GM12878 (cell line): ENCODE measurements around the gene CDK17. TPM values are rescaled to one million over a fixed set of nuclear protein-coding genes. Genes with fewer than 3 reads are reported as not detected.

Experiments
- CBFB ChIP-seq: IDR thresholded peaks from 2 replicates; pipeline ENCODE4 v1.6.1; 2016; ENCODE audit warnings: antibody characterized with exemption, low read depth
- CEBPB ChIP-seq, 2 experiments: fragments of 150-350 bp in 1 of 2; IDR thresholded peaks; 2 replicates each; pipeline ENCODE4 v1.6.1; 2012 to 2014; ENCODE audit warnings: low read depth in 2 of 2, low read length in 2 of 2, borderline replicate concordance in 1 of 2, inconsistent platforms in 1 of 2
- CHD4 ChIP-seq: fragments of 200-600 bp; sonication (generic); IDR thresholded peaks from 2 replicates; pipeline ENCODE4 v1.6.1; 2016; ENCODE audit warnings: mild to moderate bottlenecking
- FOS ChIP-seq: IDR thresholded peaks from 3 replicates; pipeline ENCODE4 v1.6.1; 2011; ENCODE audit warnings: borderline replicate concordance; ENCODE audit not compliant: insufficient read length; ENCODE audit errors: extremely low read depth
- HDAC2 ChIP-seq: fragments of 200-600 bp; sonication (generic); IDR thresholded peaks from 2 replicates; pipeline ENCODE4 v1.6.1; 2017
- HDGF ChIP-seq: fragments of 450-650 bp; IDR thresholded peaks from 2 replicates; pipeline ENCODE4 v1.6.1; 2016; ENCODE audit warnings: antibody characterized with exemption
- IRF4 ChIP-seq: IDR thresholded peaks from 2 replicates; pipeline ENCODE4 v1.6.1; 2011; ENCODE audit warnings: low read depth, low read length
- KDM1A ChIP-seq: fragments of 200-600 bp; sonication (generic); IDR thresholded peaks from 2 replicates; pipeline ENCODE4 v1.6.1; 2016; ENCODE audit warnings: borderline replicate concordance
- MTA2 ChIP-seq: fragments of 450-650 bp; IDR thresholded peaks from 2 replicates; pipeline ENCODE4 v1.6.1; 2016; ENCODE audit warnings: low read depth, mild to moderate bottlenecking, moderate library complexity
- NFYB ChIP-seq: IDR thresholded peaks from 2 replicates; pipeline ENCODE4 v1.6.1; 2011; ENCODE audit warnings: low read depth, mild to moderate bottlenecking, low read length, improper control_type of control experiment, moderate library complexity; ENCODE audit not compliant: insufficient read depth
- PAX8 ChIP-seq: fragments of 450-650 bp; IDR thresholded peaks from 2 replicates; pipeline ENCODE4 v1.6.1; 2017; ENCODE audit warnings: mild to moderate bottlenecking, moderate library complexity
- RAD51 ChIP-seq: fragments of 450-650 bp; IDR thresholded peaks from 2 replicates; pipeline ENCODE4 v1.6.1; 2016; ENCODE audit warnings: moderate library complexity, mild to moderate bottlenecking, inconsistent platforms
- RBBP5 ChIP-seq: fragments of 200-600 bp; sonication (generic); conservative IDR thresholded peaks from 2 replicates; pipeline ENCODE4 v1.6.1; 2016
- SIX5 ChIP-seq: IDR thresholded peaks from 2 replicates; pipeline ENCODE4 v1.6.1; 2011; ENCODE audit warnings: mild to moderate bottlenecking, low read depth, low read length, moderate library complexity; ENCODE audit not compliant: severe bottlenecking
- SMAD5 ChIP-seq: IDR thresholded peaks from 2 replicates; pipeline ENCODE4 v1.6.1; 2016; ENCODE audit warnings: antibody characterized with exemption, low read depth
- SMC3 ChIP-seq: IDR thresholded peaks from 2 replicates; pipeline ENCODE4 v1.6.1; 2011; ENCODE audit warnings: low read length, improper control_type of control experiment, borderline replicate concordance
- SUPT20H ChIP-seq: IDR thresholded peaks from 2 replicates; pipeline ENCODE4 v1.6.1; 2011; ENCODE audit warnings: low read depth, mild to moderate bottlenecking, low read length, moderate library complexity, borderline replicate concordance; ENCODE audit not compliant: control insufficient read depth
- YBX1 ChIP-seq: fragments of 450-650 bp; IDR thresholded peaks from 2 replicates; pipeline ENCODE4 v1.6.1; 2016; ENCODE audit warnings: antibody characterized with exemption
- ZBED1 ChIP-seq: IDR thresholded peaks from 2 replicates; pipeline ENCODE4 v1.6.1; 2016; ENCODE audit warnings: borderline replicate concordance
- ZZZ3 ChIP-seq: IDR thresholded peaks from 2 replicates; pipeline ENCODE4 v1.6.1; 2011; ENCODE audit warnings: low read depth; ENCODE audit not compliant: control insufficient read depth, insufficient read length
- polyA plus RNA-seq, 11 experiments: library from polyadenylated mRNA; depleted of rRNA in 4 of 11; unstranded in 6 of 11; stranded (reverse) in 5 of 11; fragments of >200 nt; fragmentation: Nextera tagmentation in 4 of 11; fragmentation: Illumina TruSeq in 1 of 11; extraction: Ambion mirVana in 4 of 11; extraction: Trizol in 1 of 11; gene quantifications; 1 replicate in 1 of 11; 2 replicates in 10 of 11; pipeline versions ENCODE4 v1.2.1 to v1.2.3, GENCODE V29; 2011 to 2016; ENCODE audit warnings: inconsistent platforms in 2 of 11, missing spikeins in 2 of 11, low read depth in 1 of 11
- total RNA-seq, 4 experiments: library from RNA; depleted of rRNA in 3 of 4; stranded (reverse); fragments of >200 nt in 3 of 4; fragmentation: Illumina TruSeq in 1 of 4; extraction: Trizol in 1 of 4; gene quantifications; 2 replicates each; pipeline versions ENCODE4 v1.2.1 to v1.2.3, GENCODE V29; 2013 to 2021
- TF ChIP-seq, protein P1 (sequence below): fragments of 450-650 bp; IDR thresholded peaks from 2 replicates; pipeline ENCODE4 v1.6.1; 2018; ENCODE audit warnings: mild to moderate bottlenecking, low read depth, moderate library complexity; ENCODE audit not compliant: partially characterized antibody
- TF ChIP-seq, protein P2 (sequence below): fragments of 450-650 bp; IDR thresholded peaks from 2 replicates; pipeline ENCODE4 v1.6.1; 2017; ENCODE audit warnings: mild to moderate bottlenecking
- TF ChIP-seq, protein P3 (sequence below), 3 experiments: IDR thresholded peaks in 2 of 3; conservative IDR thresholded peaks in 1 of 3; 2 replicates each; pipeline ENCODE4 v1.5.1; 2011; ENCODE audit warnings: low read depth in 3 of 3, low read length in 3 of 3, mild to moderate bottlenecking in 3 of 3, control low read depth in 2 of 3, moderate library complexity in 2 of 3, inconsistent platforms in 1 of 3, mixed read lengths in 1 of 3; ENCODE audit not compliant: control insufficient read depth in 2 of 3, insufficient read depth in 1 of 3; ENCODE audit errors: extremely low read depth in 1 of 3

CDK17 gene
- total and polyA plus RNA-seq, 10 of the 15 experiments (the other 5 are each of a cell fraction or from before 2014, with no cell fraction given): 5.6 to 45.6 (median 18.3) TPM

DNA sequence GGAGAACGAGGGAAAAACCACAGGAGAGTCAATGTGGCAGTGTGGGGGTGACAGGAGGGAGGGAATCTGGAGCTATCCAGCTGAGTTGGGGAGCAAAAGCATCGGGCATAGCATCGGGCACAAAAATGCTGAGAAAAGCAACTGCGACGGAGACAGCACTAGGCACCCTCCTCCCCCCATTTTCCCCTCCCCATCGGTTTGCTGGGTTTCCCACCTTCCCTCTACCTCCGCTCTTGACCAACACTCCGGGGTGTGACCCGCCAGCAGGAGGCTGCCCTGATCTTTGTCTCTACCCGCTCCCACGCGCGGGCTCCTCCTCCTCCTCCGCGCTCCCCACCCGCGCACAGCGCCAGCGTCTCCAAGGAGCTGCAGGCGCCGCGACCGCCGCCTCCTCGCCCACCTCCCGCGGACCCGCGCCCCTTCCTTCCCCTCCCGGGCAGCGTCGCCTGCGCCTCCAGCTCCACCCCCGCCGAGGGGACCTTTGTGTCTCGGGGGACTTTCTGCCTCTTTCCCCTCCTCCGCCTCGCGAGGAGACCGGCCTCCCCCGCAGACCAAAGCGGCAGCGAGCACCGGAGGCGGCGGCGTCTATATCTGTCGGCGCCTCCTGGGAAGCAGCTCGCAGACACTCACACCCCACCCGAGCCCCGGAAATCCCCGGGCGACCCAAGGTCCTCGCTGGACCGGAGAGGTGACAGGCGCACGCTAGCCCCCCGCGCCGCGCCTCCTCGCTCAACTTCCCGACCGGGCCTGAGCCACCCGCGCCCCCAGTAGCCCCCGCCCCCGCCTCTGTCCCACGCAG, 920 bp downstream of the CDK17 start (continued):
- TF ChIP-seq, protein P1, sequence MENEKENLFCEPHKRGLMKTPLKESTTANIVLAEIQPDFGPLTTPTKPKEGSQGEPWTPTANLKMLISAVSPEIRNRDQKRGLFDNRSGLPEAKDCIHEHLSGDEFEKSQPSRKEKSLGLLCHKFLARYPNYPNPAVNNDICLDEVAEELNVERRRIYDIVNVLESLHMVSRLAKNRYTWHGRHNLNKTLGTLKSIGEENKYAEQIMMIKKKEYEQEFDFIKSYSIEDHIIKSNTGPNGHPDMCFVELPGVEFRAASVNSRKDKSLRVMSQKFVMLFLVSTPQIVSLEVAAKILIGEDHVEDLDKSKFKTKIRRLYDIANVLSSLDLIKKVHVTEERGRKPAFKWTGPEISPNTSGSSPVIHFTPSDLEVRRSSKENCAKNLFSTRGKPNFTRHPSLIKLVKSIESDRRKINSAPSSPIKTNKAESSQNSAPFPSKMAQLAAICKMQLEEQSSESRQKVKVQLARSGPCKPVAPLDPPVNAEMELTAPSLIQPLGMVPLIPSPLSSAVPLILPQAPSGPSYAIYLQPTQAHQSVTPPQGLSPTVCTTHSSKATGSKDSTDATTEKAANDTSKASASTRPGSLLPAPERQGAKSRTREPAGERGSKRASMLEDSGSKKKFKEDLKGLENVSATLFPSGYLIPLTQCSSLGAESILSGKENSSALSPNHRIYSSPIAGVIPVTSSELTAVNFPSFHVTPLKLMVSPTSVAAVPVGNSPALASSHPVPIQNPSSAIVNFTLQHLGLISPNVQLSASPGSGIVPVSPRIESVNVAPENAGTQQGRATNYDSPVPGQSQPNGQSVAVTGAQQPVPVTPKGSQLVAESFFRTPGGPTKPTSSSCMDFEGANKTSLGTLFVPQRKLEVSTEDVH: no peak
- TF ChIP-seq CEBPB (IDR thresholded peaks at IDR 0.05; ENCODE audit: borderline replicate concordance in 1 of 2, low read depth in 2 of 2, low read length in 2 of 2) (no peak), NFYB (no peak), RAD51 (no peak), PAX8 (no peak), MTA2 (peak; percentile 39; the same call in 1 of the 2 replicates), SMAD5 (no peak), RBBP5 (no peak), ZBED1 (no peak), HDGF (no peak; the same call in 1 of the 2 replicates), CBFB (0 out of 2 replicates have a peak, but pooled peaks have one; percentile 25), SMC3 (no peak), HDAC2 (no peak), KDM1A (no peak), ZZZ3 (no peak), SIX5 (no peak), YBX1 (no peak), SUPT20H (no peak), CHD4 (no peak), FOS (no peak), IRF4 (0 out of 2 replicates have a peak, but pooled peaks have one; percentile 41)
- TF ChIP-seq, protein P2, sequence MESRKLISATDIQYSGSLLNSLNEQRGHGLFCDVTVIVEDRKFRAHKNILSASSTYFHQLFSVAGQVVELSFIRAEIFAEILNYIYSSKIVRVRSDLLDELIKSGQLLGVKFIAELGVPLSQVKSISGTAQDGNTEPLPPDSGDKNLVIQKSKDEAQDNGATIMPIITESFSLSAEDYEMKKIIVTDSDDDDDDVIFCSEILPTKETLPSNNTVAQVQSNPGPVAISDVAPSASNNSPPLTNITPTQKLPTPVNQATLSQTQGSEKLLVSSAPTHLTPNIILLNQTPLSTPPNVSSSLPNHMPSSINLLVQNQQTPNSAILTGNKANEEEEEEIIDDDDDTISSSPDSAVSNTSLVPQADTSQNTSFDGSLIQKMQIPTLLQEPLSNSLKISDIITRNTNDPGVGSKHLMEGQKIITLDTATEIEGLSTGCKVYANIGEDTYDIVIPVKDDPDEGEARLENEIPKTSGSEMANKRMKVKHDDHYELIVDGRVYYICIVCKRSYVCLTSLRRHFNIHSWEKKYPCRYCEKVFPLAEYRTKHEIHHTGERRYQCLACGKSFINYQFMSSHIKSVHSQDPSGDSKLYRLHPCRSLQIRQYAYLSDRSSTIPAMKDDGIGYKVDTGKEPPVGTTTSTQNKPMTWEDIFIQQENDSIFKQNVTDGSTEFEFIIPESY: no peak
- TF ChIP-seq, protein P3, sequence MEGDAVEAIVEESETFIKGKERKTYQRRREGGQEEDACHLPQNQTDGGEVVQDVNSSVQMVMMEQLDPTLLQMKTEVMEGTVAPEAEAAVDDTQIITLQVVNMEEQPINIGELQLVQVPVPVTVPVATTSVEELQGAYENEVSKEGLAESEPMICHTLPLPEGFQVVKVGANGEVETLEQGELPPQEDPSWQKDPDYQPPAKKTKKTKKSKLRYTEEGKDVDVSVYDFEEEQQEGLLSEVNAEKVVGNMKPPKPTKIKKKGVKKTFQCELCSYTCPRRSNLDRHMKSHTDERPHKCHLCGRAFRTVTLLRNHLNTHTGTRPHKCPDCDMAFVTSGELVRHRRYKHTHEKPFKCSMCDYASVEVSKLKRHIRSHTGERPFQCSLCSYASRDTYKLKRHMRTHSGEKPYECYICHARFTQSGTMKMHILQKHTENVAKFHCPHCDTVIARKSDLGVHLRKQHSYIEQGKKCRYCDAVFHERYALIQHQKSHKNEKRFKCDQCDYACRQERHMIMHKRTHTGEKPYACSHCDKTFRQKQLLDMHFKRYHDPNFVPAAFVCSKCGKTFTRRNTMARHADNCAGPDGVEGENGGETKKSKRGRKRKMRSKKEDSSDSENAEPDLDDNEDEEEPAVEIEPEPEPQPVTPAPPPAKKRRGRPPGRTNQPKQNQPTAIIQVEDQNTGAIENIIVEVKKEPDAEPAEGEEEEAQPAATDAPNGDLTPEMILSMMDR (IDR thresholded peaks at IDR 0.05 in 2 of 3, conservative IDR thresholded peaks at IDR 0.05 in 1 of 3; ENCODE audit: control insufficient read depth in 2 of 3, extremely low read depth in 1 of 3, insufficient read depth in 1 of 3, low read depth in 3 of 3, low read length in 3 of 3): peak; percentile 5 to 19 (median 16); a peak in 3 of 6 replicates
